ENCODE data around the gene RENBP.

The RENBP gene

DNA sequence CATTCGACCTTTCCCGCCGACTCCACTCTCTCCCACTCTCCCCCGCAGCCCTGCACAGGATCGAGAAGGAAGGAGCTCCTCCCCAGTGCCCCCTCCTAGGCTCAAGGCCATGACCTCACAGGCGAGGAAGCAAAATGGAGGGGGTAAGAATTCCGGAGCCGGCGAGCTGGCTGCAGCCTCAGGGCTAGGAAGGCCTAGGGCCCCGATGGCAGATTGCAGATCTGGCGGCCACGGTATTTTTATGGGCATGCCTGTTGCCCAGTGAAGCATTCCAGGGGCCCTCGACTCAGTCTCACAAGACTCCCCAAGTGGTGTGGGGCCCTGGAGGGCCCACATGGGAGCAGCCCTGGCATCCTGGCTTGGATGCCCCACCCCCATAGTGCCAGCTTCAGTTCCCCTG lies 57.5 kb downstream of the RENBP start:
- Mint-ChIP-seq H3K36me3 (ENCODE audit: low read depth) (no peaks in the 10 kb centered on the region), H3K4me3 (peak overlapping the region in 2 of 3 experiments; percentile 70 to 72), H3K9me3 (peaks cover 20% of the 10 kb centered on the region), H3K27me3 (ENCODE audit: low read depth) (peaks cover 45% of the 10 kb centered on the region), H3K27ac (peak overlapping the region in 1 of 3 experiments; percentile 66), H3K4me1 (no peaks in the 10 kb centered on the region)
- TF ChIP-seq, protein P1, sequence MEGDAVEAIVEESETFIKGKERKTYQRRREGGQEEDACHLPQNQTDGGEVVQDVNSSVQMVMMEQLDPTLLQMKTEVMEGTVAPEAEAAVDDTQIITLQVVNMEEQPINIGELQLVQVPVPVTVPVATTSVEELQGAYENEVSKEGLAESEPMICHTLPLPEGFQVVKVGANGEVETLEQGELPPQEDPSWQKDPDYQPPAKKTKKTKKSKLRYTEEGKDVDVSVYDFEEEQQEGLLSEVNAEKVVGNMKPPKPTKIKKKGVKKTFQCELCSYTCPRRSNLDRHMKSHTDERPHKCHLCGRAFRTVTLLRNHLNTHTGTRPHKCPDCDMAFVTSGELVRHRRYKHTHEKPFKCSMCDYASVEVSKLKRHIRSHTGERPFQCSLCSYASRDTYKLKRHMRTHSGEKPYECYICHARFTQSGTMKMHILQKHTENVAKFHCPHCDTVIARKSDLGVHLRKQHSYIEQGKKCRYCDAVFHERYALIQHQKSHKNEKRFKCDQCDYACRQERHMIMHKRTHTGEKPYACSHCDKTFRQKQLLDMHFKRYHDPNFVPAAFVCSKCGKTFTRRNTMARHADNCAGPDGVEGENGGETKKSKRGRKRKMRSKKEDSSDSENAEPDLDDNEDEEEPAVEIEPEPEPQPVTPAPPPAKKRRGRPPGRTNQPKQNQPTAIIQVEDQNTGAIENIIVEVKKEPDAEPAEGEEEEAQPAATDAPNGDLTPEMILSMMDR (IDR thresholded peaks at IDR 0.05; ENCODE audit: unreplicated experiment in 3 of 3) = no peak

DNA sequence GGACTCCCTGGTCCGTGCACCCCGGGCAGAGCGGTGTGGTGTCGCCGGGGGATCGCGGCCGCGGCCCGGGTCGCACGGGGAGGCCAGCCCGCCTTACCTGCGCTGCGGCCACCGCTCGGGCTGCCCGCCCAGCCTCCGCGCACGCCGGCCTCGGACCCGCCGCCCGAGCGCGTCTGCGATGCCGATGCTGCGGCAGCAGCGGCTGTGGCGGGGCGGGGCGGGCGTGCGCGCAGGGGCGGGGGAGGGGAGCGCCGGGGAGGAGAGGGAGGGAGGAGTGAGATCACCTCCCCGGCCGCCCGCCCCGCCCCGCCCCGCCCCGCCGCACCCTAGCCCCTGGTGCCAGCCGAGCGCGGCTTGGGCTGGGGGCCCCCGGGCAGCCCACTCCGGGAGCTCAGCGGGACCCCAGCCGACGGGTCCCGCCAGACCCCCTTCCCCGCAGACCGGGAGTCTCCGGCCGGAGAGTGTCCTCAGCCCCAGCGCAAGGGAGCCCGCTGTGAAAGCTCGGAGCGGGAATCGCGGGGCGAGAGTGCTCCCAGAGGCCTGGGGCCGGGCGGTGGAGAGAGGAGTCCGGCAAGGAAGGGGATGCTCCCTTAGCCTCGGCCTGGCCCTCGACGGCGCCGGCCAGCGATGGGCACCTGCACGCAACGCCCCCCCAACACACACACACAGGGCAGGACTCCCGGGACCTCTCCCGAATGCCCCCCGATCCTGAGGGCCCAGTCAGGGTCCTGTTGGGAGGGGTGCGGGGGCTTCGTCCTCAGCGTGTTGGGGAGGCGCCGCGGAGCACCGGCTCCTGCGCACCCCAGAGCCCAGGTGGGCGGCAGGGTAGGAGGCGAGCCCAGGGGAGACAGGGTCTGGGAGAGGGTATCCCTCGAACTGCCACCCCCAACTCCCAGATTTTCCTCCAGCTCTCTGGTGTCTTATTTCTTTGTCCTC lies 58.2 kb downstream of the RENBP start, which contains the start of gene L1CAM:
Gene L1CAM (minus strand): TSS at position 206 of the 936 bp plus-strand sequence. CDS start 10,337 bp downstream, outside the sequence.
- Mint-ChIP-seq H3K4me1 (no peaks in the 10 kb centered on the region), H3K36me3 (ENCODE audit: low read depth) (no peaks in the 10 kb centered on the region), H3K27me3 (ENCODE audit: low read depth) (peaks cover 45% of the 10 kb centered on the region), H3K9me3 (peaks cover 20% of the 10 kb centered on the region), H3K27ac (peak within 1 kb of the TSS in 1 of 3 experiments; percentile 66), H3K4me3 (peak within 1 kb of the TSS; percentile 38 to 72 (median 70))
- TF ChIP-seq, protein P1 (IDR thresholded peaks at IDR 0.05; ENCODE audit: unreplicated experiment in 3 of 3) = no peak

Data from nephron (organoid).